GM21367 (cell line): ENCODE measurements around the gene SGPL1.
"Not testable (repeated sequence)": the region's sequence is repeated elsewhere in the genome, so short reads cannot be mapped to it uniquely, and the experiment has no call there.

Experiments
- ATAC-seq: cut with Tn5 transposase; IDR thresholded peaks from one replicate; pipeline ENCODE4 v1.9.1; 2021; ENCODE audit not compliant: unreplicated experiment

SGPL1 gene

DNA sequence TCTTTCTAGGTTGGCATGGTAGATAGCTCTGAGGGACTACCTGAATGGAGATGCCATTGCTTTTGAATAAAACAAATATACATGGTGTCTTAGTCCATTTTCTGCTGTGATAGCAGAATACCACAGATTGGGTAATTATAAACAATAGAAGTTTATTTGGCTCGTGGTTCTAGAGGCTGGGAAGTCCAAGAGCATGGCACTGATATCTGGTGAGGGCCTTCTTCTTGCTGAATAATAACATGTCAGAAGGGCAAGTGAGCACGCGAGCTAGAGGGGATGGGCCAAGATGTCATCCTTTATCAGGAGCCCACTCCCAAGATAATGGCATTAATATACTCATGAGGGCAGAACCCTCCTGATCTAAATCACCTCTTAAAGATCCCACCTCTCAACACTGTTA lies 21.9 kb downstream of the SGPL1 start:
- ATAC-seq, result no peak

DNA sequence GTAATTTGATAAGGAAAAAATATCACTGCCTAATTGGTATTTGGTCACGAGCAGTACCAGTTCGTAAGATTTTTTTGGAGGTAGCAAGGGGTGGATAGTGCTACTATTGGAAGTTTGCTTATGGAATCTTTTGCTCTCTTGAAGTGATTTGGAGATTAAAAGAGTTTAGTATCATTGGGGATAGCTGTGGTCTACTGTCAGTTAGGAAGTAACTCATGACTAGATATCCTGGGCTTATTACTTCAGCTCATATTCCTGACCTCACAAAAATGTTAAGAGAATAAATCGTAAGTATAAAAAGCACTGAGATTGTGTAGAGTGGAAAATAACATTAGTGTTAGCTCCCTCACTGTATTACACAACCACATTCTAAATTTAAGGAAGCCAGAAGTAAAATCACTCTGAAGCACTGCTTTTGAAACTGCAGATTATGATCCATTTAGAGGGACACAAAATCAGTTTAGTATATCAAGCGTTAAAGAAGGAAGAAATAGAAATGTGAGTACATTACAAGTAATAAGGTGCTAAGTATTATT lies 22.6 kb downstream of the SGPL1 start:
- ATAC-seq, result no peak

GRCh38 chr10:70840836-70841235 lies 25.1 kb downstream of the SGPL1 start:
- no peak for ATAC-seq

- ATAC-seq, result no peak
Measured at GRCh38 chr10:70843333-70843732, 27.6 kb downstream of the SGPL1 start.

DNA sequence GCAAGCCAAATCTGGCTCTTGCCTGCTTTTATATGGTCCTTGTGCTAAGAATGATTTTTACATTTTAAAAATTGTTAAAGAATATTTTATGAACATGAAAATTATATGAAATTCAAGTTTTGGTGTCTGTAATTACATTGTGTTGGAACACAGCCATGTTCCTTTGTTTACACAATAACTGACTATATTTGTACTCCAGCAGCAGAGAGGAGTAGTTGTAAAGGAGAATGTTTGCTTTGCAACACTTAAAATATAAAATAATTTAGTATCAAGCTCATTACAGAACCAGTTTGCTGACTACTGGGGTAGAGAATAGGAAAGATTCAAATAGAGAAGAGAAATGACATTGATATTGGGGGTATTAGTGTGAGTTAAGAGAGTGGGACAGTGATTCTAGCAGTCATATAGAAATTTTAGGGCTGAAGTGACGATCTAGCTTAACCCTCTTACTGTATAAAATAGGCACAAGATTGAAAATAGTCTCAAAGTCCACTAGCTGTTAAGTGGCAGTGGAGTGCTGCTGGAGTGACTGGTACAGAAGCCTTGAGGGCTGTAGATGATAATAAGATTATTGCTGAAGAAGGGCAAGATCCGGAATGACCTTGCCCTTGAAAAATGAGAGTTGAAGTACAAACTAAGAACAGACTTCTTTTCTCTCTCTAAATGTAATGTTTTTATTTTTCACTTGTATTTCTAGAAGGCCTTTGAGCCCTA lies 28.2 kb downstream of the SGPL1 start:
- no peak for ATAC-seq

GRCh38 chr10:70845256-70845655 lies 29.5 kb downstream of the SGPL1 start:
- no peak for ATAC-seq

GRCh38 chr10:70845816-70846215 lies 30.1 kb downstream of the SGPL1 start:
- no peak for ATAC-seq

- ATAC-seq, result no peak
Measured at GRCh38 chr10:70846795-70847194, 31.0 kb downstream of the SGPL1 start.

GRCh38 chr10:70847659-70848360 lies 32.1 kb downstream of the SGPL1 start:
- no peak for ATAC-seq

DNA sequence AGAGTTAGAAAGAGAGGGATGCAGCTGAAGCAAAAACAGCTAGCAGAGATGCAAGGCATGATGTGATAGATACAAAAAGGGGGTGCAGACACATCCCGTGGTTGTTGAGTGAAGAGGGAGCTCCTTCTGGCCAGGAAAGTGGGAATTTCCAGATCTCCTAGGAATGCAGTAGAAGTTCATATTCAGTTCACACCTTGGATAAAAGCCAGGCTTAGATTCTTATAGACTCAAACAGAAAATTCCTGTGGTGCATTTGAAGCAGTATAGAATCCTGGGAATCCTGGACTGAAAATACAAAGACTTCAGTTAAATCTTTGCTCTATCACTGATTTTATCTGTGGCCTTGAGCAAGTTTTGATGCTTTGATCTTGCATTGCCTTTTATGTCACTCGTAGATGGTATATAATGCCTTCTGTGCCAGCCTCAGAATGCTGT lies 33.9 kb downstream of the SGPL1 start:
- ATAC-seq, result no peak

- ATAC-seq, result no peak
Measured at GRCh38 chr10:70850097-70850496, 34.3 kb downstream of the SGPL1 start.

DNA sequence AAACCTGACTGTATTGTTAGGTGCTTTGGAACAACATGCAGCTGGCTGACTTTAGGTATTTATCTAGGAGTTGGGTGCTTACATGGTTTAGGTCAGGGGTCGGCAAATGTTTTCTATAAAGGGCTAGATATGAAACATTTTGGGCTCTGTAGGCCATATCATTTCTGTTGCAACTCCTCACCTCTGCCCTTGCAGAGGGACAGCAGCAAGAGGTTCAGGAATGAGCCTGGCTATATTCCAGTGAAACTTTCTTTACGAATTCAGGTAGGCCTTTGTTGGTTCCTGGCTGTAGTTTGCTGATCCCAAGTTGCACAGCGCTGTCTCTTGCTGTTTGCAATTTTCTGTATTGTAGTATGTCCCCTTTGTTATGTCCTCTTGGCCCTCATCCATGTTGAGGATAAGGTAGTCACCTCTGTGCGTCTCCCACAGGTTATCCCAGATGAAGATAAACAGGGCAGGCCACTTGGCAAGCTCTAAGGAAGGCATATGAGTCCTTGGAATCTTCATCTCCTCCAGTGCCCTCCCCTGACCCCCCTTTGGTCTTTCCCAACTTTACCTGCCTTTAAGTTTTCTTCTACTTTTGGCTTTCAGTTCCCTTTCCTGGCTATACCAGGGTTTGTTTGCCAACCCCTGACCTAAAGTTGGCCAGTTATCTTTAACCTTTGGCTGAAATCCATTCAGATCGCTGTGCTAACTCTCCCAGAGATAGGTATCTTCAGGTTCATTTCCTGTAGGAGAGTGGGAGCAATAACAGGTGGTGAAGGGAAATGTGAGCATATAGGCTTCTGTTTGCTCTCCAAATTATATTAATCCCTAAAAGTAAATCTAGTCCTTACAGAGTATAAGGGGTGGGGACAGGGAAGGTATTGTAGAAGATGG lies 36.1 kb downstream of the SGPL1 start:
- ATAC-seq, result no peak

DNA sequence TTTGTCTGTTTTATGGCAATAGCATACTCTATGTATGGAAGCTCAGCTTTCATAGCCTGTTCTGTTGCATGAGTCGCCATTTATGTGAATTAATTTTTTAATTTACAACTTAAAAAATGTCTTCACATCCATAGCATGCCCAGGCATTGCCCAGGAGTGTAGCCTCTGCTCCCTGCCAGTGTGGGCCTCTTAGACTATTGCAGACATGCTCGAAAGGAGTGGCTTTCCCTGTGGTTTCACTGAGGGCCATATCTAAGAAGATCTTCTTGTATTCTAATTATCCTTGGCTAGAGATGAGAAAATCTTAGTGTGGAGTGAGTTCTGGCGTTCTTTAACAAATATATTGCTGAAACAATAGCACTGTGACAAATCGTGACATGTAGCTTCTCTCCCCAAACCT lies 37.3 kb downstream of the SGPL1 start:
- no peak for ATAC-seq

GRCh38 chr10:70853457-70853856 lies 37.7 kb downstream of the SGPL1 start:
- no peak for ATAC-seq

- ATAC-seq, result no peak
Measured at GRCh38 chr10:70856454-70856853, 40.7 kb downstream of the SGPL1 start.

- no peak for ATAC-seq
Measured at GRCh38 chr10:70858759-70859158, 43.0 kb downstream of the SGPL1 start.

DNA sequence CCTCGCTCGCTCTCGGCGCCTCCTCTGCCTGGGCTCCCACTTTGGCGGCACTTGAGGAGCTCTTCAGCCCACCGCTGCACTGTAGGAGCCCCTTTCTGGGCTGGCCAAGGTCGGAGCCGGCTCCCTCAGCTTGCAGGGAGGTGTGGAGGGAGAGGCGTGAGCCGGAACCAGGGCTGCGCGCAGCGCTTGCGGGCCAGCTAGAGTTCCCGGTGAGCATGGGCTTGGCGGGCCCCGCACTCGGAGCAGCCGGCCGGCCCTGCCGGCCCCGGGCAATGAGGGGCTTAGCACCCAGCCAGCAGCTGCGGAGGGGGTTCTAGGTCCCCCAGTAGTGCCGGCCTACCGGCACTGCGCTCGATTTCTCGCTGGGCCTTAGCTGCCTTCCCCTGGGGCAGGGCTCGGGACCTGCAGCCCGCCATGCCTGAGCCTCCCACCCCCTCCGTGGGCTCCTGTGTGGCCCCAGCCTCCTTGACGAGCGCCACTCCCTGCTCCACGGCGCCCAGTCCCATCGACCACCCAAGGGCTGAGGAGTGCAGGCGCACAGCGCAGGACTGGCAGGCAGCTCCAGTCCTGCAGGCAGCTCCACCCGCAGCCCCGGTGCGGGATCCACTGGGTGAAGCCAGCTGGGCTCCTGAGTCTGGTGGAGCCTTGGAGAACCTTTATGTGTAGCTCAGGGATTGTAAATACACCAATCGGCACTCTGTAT lies 45.9 kb downstream of the SGPL1 start:
- ATAC-seq, result not testable (repeated sequence)

DNA sequence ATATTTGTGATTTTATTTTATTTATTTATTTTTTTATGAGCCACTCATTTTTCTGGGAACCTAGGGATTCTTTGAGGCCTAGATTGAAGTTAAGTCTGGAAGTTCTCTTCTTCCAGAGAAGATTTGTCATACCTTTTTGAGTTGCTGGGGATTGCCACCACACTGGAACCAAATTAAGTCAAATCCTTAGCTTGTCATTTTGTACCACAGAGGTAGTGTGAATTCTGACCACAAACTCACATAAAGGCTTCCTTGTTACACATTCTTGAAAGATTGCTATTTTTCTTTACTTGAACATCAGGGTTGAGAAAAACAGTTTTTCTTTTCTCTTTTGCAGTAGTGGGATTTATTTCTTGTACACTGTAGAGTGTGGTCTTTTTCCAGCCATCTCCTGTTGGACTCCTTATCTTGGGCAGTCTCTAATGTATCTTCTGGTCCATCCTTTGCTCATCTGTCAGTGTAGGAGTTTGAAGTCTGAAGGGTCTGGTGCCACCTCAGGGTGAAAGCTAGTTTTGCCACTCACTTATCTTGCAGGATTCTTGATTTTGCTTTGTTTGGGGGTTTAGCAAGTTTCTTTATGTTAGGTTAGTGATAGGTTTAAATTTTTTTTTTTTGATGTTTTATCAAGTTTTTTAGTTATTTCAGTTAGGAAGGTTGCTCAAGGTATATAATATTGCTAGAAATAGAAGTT lies 47.9 kb downstream of the SGPL1 start:
- no peak for ATAC-seq

DNA sequence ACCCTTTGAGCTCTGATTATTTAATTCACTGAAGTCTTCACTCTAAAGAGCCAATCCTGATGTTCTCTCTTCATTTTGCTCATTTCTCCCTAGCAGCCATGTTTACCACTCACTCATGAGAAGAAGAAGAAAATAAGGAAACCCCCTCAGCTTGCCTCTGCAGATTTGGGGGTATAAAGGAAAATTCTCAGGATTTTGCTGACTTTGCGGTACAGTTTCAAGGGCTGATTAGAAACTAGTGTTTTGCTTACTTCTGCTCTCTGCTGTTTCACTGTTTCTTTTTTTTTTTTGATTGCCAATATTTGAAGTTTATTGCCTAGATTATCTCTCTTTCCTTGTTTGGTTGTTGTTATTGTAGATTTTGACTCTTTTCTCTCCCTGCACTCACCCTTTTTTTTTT lies 49.2 kb downstream of the SGPL1 start:
- ATAC-seq, result no peak

- ATAC-seq, result no peak
Measured at GRCh38 chr10:70866424-70866823, 50.7 kb downstream of the SGPL1 start.
